NCI-H2227 (cell line): ENCODE measurements around the gene CCDC57.
"Not testable (repeated sequence)": the region's sequence is repeated elsewhere in the genome, so short reads cannot be mapped to it uniquely, and the experiment has no call there.

Experiments
- DNase-seq: peaks from one replicate; lab custom pipeline; 2025; ENCODE audit not compliant: unreplicated experiment; lab: John Stamatoyannopoulos, UW

CCDC57 gene

GRCh38 chr17:82205720-82206508 is 6.7 kb downstream of the CCDC57 start:
- peak; percentile 88 for DNase-seq

- DNase-seq, result no peak
These were observed 7.6 kb downstream of the CCDC57 start for GRCh38 chr17:82204831-82205719.

GRCh38 chr17:82203920-82204319 is 8.7 kb downstream of the CCDC57 start:
- no peak for DNase-seq

- DNase-seq, result no peak
These were observed 9.7 kb downstream of the CCDC57 start for GRCh38 chr17:82202981-82203380.

GRCh38 chr17:82201498-82201910 is 11.1 kb downstream of the CCDC57 start:
- peak; percentile 50 for DNase-seq

- no peak for DNase-seq
These were observed 11.7 kb downstream of the CCDC57 start for GRCh38 chr17:82200743-82201497.

GRCh38 chr17:82200135-82200534 is 12.5 kb downstream of the CCDC57 start:
- no peak for DNase-seq

GRCh38 chr17:82199496-82199895 is 13.1 kb downstream of the CCDC57 start:
- no peak for DNase-seq

- no peak for DNase-seq
These were observed 14.6 kb downstream of the CCDC57 start for GRCh38 chr17:82198092-82198491.

- no peak for DNase-seq
These were observed 16.7 kb downstream of the CCDC57 start for GRCh38 chr17:82195675-82196672.

- no peak for DNase-seq
These were observed 17.9 kb downstream of the CCDC57 start for GRCh38 chr17:82194765-82195164.

GRCh38 chr17:82193520-82194220 is 19.0 kb downstream of the CCDC57 start:
- no peak for DNase-seq

GRCh38 chr17:82193050-82193449 is 19.6 kb downstream of the CCDC57 start:
- not testable (repeated sequence) for DNase-seq

GRCh38 chr17:82188001-82188961 is 24.4 kb downstream of the CCDC57 start:
- DNase-seq, result peak; percentile 49

- DNase-seq, result no peak
These were observed 25.1 kb downstream of the CCDC57 start for GRCh38 chr17:82187500-82187899.

- DNase-seq, result no peak
These were observed 26.4 kb downstream of the CCDC57 start for GRCh38 chr17:82186221-82186620.

- DNase-seq, result no peak
These were observed 27.9 kb downstream of the CCDC57 start for GRCh38 chr17:82184761-82185160.

GRCh38 chr17:82180776-82181528 is 31.7 kb downstream of the CCDC57 start:
- no peak for DNase-seq
